ENCODE results near the gene FAM20A. TPM values are rescaled to one million over a fixed set of nuclear protein-coding genes. Genes with fewer than 3 reads are reported as not detected.

The FAM20A gene
- total and polyA plus RNA-seq, 9 of the 15 experiments (the other 6 are each of a cell fraction or from before 2014, with no cell fraction given), result 0.07 TPM; not detected in 8

DNA sequence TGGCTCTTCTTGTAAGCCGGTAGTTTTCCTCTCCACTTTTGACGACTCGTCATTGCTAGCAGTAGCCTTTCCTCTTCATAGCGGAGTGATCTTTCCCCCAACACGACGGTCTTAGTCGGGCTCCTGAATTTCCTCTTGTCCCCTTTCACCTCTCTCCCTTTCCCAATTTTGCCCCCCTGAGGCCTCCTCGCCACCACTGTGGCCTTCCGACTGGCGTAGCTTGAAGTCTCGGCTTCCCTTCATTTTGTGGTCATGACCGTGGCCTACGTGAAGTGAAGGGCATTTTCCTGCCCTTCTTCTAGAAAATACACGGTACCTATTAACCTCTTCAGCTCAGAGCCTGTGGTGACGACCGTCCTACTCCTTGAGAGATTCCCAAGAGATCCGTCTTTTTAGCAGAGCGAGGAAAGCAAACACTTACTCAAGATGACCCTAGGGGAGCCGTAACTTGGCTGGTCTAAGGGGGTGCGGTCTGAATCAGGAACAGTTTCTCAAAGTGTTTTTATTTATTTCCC is 88.2 kb downstream of the FAM20A start:
- peak overlapping the region; percentile 81 for H3K4me3 ChIP-seq
- TF ChIP-seq, protein P1, sequence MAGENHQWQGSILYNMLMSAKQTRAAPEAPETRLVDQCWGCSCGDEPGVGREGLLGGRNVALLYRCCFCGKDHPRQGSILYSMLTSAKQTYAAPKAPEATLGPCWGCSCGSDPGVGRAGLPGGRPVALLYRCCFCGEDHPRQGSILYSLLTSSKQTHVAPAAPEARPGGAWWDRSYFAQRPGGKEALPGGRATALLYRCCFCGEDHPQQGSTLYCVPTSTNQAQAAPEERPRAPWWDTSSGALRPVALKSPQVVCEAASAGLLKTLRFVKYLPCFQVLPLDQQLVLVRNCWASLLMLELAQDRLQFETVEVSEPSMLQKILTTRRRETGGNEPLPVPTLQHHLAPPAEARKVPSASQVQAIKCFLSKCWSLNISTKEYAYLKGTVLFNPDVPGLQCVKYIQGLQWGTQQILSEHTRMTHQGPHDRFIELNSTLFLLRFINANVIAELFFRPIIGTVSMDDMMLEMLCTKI (IDR thresholded peaks at IDR 0.05; ENCODE audit: partially characterized antibody), result no peak
- TF ChIP-seq, protein P2, sequence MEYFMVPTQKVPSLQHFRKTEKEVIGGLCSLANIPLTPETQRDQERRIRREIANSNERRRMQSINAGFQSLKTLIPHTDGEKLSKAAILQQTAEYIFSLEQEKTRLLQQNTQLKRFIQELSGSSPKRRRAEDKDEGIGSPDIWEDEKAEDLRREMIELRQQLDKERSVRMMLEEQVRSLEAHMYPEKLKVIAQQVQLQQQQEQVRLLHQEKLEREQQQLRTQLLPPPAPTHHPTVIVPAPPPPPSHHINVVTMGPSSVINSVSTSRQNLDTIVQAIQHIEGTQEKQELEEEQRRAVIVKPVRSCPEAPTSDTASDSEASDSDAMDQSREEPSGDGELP (CRISPR knock-in tag; IDR thresholded peaks at IDR 0.05; ENCODE audit: borderline replicate concordance), result 0 out of 2 replicates have a peak, but pooled peaks have one; percentile 17
- TF ChIP-seq RAD51 (IDR thresholded peaks at IDR 0.05; ENCODE audit: borderline replicate concordance, low read depth) (no peak), NFXL1 (CRISPR knock-in tag; IDR thresholded peaks at IDR 0.05) (no peak), SNIP1 (IDR thresholded peaks at IDR 0.05; ENCODE audit: low read depth) (peak; percentile 61; the same call in 1 of the 2 replicates), MCM3 (IDR thresholded peaks at IDR 0.05) (no peak), KAT7 (CRISPR knock-in tag; IDR thresholded peaks at IDR 0.05; ENCODE audit: borderline replicate concordance) (peak; percentile 74; the same call in 1 of the 2 replicates), SMAD4 (CRISPR knock-in tag; conservative IDR thresholded peaks at IDR 0.05) (no peak), ZBTB17 (CRISPR knock-in tag; IDR thresholded peaks at IDR 0.05) (no peak), NELFE (IDR thresholded peaks at IDR 0.05; ENCODE audit: insufficient read depth, insufficient read length) (no peak), RBBP5 (IDR thresholded peaks at IDR 0.05; ENCODE audit: borderline replicate concordance, insufficient read depth, low read length, poor library complexity, severe bottlenecking) (peak; percentile 16), FOXM1 (IDR thresholded peaks at IDR 0.05; ENCODE audit: low read depth) (no peak), FOXM1 (CRISPR knock-in tag; IDR thresholded peaks at IDR 0.05; ENCODE audit: low read depth) (no peak), LARP7 (IDR thresholded peaks at IDR 0.05) (0 out of 2 replicates have a peak, but pooled peaks have one; percentile 19), ZBED1 (IDR thresholded peaks at IDR 0.05) (no peak), CBX5 (IDR thresholded peaks at IDR 0.05; ENCODE audit: borderline replicate concordance, low read depth) (no peak)
- TF ChIP-seq, protein P3, sequence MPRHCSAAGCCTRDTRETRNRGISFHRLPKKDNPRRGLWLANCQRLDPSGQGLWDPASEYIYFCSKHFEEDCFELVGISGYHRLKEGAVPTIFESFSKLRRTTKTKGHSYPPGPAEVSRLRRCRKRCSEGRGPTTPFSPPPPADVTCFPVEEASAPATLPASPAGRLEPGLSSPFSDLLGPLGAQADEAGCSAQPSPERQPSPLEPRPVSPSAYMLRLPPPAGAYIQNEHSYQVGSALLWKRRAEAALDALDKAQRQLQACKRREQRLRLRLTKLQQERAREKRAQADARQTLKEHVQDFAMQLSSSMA (CRISPR knock-in tag; IDR thresholded peaks at IDR 0.05), result no peak
- TF ChIP-seq, protein P4, sequence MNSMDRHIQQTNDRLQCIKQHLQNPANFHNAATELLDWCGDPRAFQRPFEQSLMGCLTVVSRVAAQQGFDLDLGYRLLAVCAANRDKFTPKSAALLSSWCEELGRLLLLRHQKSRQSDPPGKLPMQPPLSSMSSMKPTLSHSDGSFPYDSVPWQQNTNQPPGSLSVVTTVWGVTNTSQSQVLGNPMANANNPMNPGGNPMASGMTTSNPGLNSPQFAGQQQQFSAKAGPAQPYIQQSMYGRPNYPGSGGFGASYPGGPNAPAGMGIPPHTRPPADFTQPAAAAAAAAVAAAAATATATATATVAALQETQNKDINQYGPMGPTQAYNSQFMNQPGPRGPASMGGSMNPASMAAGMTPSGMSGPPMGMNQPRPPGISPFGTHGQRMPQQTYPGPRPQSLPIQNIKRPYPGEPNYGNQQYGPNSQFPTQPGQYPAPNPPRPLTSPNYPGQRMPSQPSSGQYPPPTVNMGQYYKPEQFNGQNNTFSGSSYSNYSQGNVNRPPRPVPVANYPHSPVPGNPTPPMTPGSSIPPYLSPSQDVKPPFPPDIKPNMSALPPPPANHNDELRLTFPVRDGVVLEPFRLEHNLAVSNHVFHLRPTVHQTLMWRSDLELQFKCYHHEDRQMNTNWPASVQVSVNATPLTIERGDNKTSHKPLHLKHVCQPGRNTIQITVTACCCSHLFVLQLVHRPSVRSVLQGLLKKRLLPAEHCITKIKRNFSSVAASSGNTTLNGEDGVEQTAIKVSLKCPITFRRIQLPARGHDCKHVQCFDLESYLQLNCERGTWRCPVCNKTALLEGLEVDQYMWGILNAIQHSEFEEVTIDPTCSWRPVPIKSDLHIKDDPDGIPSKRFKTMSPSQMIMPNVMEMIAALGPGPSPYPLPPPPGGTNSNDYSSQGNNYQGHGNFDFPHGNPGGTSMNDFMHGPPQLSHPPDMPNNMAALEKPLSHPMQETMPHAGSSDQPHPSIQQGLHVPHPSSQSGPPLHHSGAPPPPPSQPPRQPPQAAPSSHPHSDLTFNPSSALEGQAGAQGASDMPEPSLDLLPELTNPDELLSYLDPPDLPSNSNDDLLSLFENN (IDR thresholded peaks at IDR 0.05; ENCODE audit: low read depth in 2 of 2, low read length in 2 of 2), result no peak

More for the DNA sequence above, 88.2 kb downstream of the FAM20A start:
- H3K9me1 ChIP-seq (ENCODE audit: control insufficient read depth, insufficient read depth, low read length), result no peaks in the 10 kb centered on the region
- ChIA-PET CTCF (ENCODE audit: low intra/inter-chr PET ratio) (no interaction called here), POLR2A (interaction anchor here (1.0 to 1.3 kb wide), 2 partner anchors 19 to 26 kb away, joined by 3 read pairs; no protein-coding TSS in a partner anchor)
- H2AFZ ChIP-seq (ENCODE audit: low read depth, low read length), result peak overlapping the region; percentile 100
- H3K9ac ChIP-seq (ENCODE audit: insufficient read depth in 1 of 2, low read depth in 2 of 2, low read length in 2 of 2), result peak overlapping the region; percentile 92
- peaks cover 33% of the 10 kb centered on the region for H3K36me3 ChIP-seq (ENCODE audit: control insufficient read depth, insufficient read depth, low read length)
- intact Hi-C loops (cut with micrococcal nuclease), result no loop called here
- peak overlapping the region; percentile 99 for H3K4me2 ChIP-seq (ENCODE audit: insufficient read depth, low read length)
- peaks cover 33% of the 10 kb centered on the region for H3K79me2 ChIP-seq (ENCODE audit: control insufficient read depth, insufficient read depth, low read length)
- peak in 3 of 4 experiments; percentile 20 to 55 (median 37) for DNase-seq (ENCODE audit: extremely low read depth in 1 of 4, low spot score in 3 of 4)
- peak overlapping the region; percentile 94 for H3K27ac ChIP-seq (ENCODE audit: extremely low read depth, low read depth, low read length)
- H3K4me1 ChIP-seq (replicated peaks in 1 of 2; ENCODE audit: control insufficient read depth in 2 of 2, insufficient read depth in 2 of 2, low read length in 2 of 2), result peaks cover 0 to 7% of the 10 kb centered on the region in 2 experiments; a peak in 4 of 5 replicates
- H4K20me1 ChIP-seq (replicated peaks; ENCODE audit: control insufficient read depth, insufficient read depth, low read length), result no peaks in the 10 kb centered on the region
- H3K9me3 ChIP-seq (replicated peaks; ENCODE audit: control insufficient read depth, insufficient read depth, low read depth, low read length), result no peaks in the 10 kb centered on the region
- BruUV-seq (replicated peaks), result no TSS peak
- in situ Hi-C loops (cut with MboI), result no loop called here
- ATAC-seq, result peak; percentile 39
- FAIRE-seq, result peak; percentile 76
- no peaks in the 10 kb centered on the region for H3K27me3 ChIP-seq (ENCODE audit: control insufficient read depth in 2 of 2, insufficient read depth in 2 of 2, low read length in 2 of 2)
- 2% methylated on average over 18 of the region's 20 CpGs for WGBS (ENCODE audit: insufficient coverage, low coverage, missing lambda C conversion rate)

Measured in K562 (cell line).